Neural cell (in vitro differentiated cells): ENCODE results near the gene B3GALT6. TPM values are rescaled to one million over a fixed set of nuclear protein-coding genes. Genes with fewer than 3 reads are reported as not detected.

Source experiments
- H2AFZ ChIP-seq: fragments of 200-600, 300-800 bp; sonication (generic), shearing (Covaris generic); 2 replicates; pipeline ENCODE4 v1.6.0; 2014; ENCODE audit warnings: low read depth, mild to moderate bottlenecking, antibody characterized with exemption, low read length, moderate library complexity
- H3F3A ChIP-seq: fragments of 200-600 bp; shearing (Covaris generic); 2 replicates; pipeline ENCODE4 v1.6.1; 2016; ENCODE audit warnings: mild to moderate bottlenecking, moderate library complexity, mixed read lengths, antibody characterized with exemption, low read length; ENCODE audit not compliant: insufficient read depth, poor library complexity, severe bottlenecking
- H3K27ac ChIP-seq: fragments of 200-600, 300-800 bp; sonication (generic), shearing (Covaris generic); 2 replicates; pipeline ENCODE4 v1.5.1; 2014; ENCODE audit warnings: mild to moderate bottlenecking, low read length, moderate library complexity
- H3K27me3 ChIP-seq: fragments of 300-800, 200-600 bp; sonication (generic), shearing (Covaris generic); 2 replicates; pipeline ENCODE4 v1.6.0; 2014; ENCODE audit warnings: mild to moderate bottlenecking, low read depth, low read length, moderate library complexity; ENCODE audit not compliant: insufficient read depth
- H3K36me3 ChIP-seq: fragments of 300-800, 200-600 bp; sonication (generic), shearing (Covaris generic); 2 replicates; pipeline ENCODE4 v1.5.1; 2014; ENCODE audit warnings: mild to moderate bottlenecking, antibody characterized with exemption, low read length, moderate library complexity; ENCODE audit not compliant: insufficient read depth
- H3K4me2 ChIP-seq: fragments of 300-800, 200-600 bp; sonication (generic), shearing (Covaris generic); 2 replicates; pipeline ENCODE4 v1.6.0; 2014; ENCODE audit warnings: mild to moderate bottlenecking, low read length
- H3K4me3 ChIP-seq: fragments of 300-800, 200-600 bp; sonication (generic), shearing (Covaris generic); 2 replicates; pipeline ENCODE4 v1.5.1; 2014; ENCODE audit warnings: mild to moderate bottlenecking, low read length, moderate library complexity
- H3K79me2 ChIP-seq: fragments of 200-600 bp; shearing (Covaris generic); replicated peaks from 2 replicates; pipeline ENCODE4 v1.6.0; 2014; ENCODE audit warnings: mild to moderate bottlenecking, low read length, moderate library complexity; ENCODE audit not compliant: insufficient read depth
- H3K9ac ChIP-seq: fragments of 300-800, 200-600 bp; sonication (generic), shearing (Covaris generic); 2 replicates; pipeline ENCODE4 v1.6.1; 2016; ENCODE audit warnings: mild to moderate bottlenecking, low read length, mixed read lengths
- H3K9me2 ChIP-seq: fragments of 200-600 bp; shearing (Covaris generic); 2 replicates; pipeline ENCODE4 v1.6.1; 2016; ENCODE audit warnings: mild to moderate bottlenecking, low read length, mixed read lengths; ENCODE audit not compliant: insufficient read depth
- H3K9me3 ChIP-seq: fragments of 200-600, 300-800 bp; sonication (generic), shearing (Covaris generic); 2 replicates; pipeline ENCODE4 v1.6.1; 2016; ENCODE audit warnings: mild to moderate bottlenecking, mixed run types, low read length, moderate library complexity, mixed read lengths
- H4K20me1 ChIP-seq: fragments of 200-600 bp; shearing (Covaris generic); 2 replicates; pipeline ENCODE4 v1.6.1; 2016; ENCODE audit warnings: mild to moderate bottlenecking, mixed run types; ENCODE audit not compliant: insufficient read depth
- CTCF ChIP-seq: fragments of 450-650 bp; IDR thresholded peaks from 2 replicates; pipeline ENCODE4 v1.5.1; 2014; ENCODE audit warnings: antibody characterized with exemption, mild to moderate bottlenecking, moderate library complexity; ENCODE audit not compliant: poor library complexity, severe bottlenecking
- EP300 ChIP-seq: fragments of 450-650 bp; conservative IDR thresholded peaks from 2 replicates; pipeline ENCODE4 v1.6.1; 2014; ENCODE audit warnings: antibody characterized with exemption, mild to moderate bottlenecking, moderate library complexity; ENCODE audit not compliant: poor library complexity, severe bottlenecking
- EZH2 ChIP-seq: fragments of 200-600, 300-800 bp; shearing (Covaris generic), sonication (generic); IDR thresholded peaks from 2 replicates; pipeline ENCODE4 v1.6.1; 2014; ENCODE audit warnings: antibody characterized with exemption, low read length, borderline replicate concordance, mild to moderate bottlenecking; ENCODE audit not compliant: insufficient read depth, poor library complexity, severe bottlenecking
- MXI1 ChIP-seq: fragments of 450-650 bp; conservative IDR thresholded peaks from 2 replicates; pipeline ENCODE4 v1.6.1; 2014; ENCODE audit warnings: antibody characterized with exemption, mild to moderate bottlenecking; ENCODE audit not compliant: poor library complexity, severe bottlenecking
- POLR2AphosphoS5 ChIP-seq: IDR thresholded peaks from 2 replicates; pipeline ENCODE4 v1.6.1; 2012
- RAD21 ChIP-seq: fragments of 450-650 bp; conservative IDR thresholded peaks from 2 replicates; pipeline ENCODE4 v1.6.1; 2014; ENCODE audit warnings: antibody characterized with exemption, mild to moderate bottlenecking, moderate library complexity
- REST ChIP-seq: IDR thresholded peaks from 2 replicates; pipeline ENCODE4 v1.6.1; 2012; ENCODE audit warnings: borderline replicate concordance
- SMC3 ChIP-seq: fragments of 450-650 bp; conservative IDR thresholded peaks from 2 replicates; pipeline ENCODE4 v1.6.1; 2014; ENCODE audit warnings: antibody characterized with exemption, mild to moderate bottlenecking, moderate library complexity; ENCODE audit not compliant: poor library complexity
- TAF1 ChIP-seq: IDR thresholded peaks from 2 replicates; pipeline ENCODE4 v1.6.1; 2012; ENCODE audit warnings: low read depth
- polyA plus RNA-seq: library from polyadenylated mRNA; depleted of rRNA; stranded (reverse); fragments of >200 nt; gene quantifications from 2 replicates; pipeline ENCODE4 v1.2.3, GENCODE V29; 2014

The B3GALT6 gene
- polyA plus RNA-seq, 1 donor from 2014 or later = 46.5 TPM

- Histone ChIP-seq H3K27ac (no peak within 1 kb of the TSS), H3F3A (no peaks in the 10 kb centered on the region), H3K27me3 (no peaks in the 10 kb centered on the region), H2AFZ (no peak within 1 kb of the TSS), H3K4me2 (no peak within 1 kb of the TSS), H3K36me3 (no peaks in the 10 kb centered on the region), H3K9me3 (no peaks in the 10 kb centered on the region), H3K9ac (no peak within 1 kb of the TSS), H3K79me2 (no peaks in the 10 kb centered on the region), H4K20me1 (no peaks in the 10 kb centered on the region), H3K4me3 (no peak within 1 kb of the TSS), H3K9me2 (no peaks in the 10 kb centered on the region)
- no peak for TF ChIP-seq TAF1
- no peak for TF ChIP-seq CTCF
- no peak for TF ChIP-seq POLR2AphosphoS5
- no peak for TF ChIP-seq EZH2
- TF ChIP-seq REST = no peak
- no peak for TF ChIP-seq SMC3
- no peak for TF ChIP-seq RAD21
- no peak for TF ChIP-seq MXI1
- TF ChIP-seq EP300 = no peak
These were observed 18.4 kb upstream of the B3GALT6 start, which contains the start of gene TNFRSF4 for GRCh38 chr1:1213345-1214265. Gene TNFRSF4, minus strand, starts transcription at chr1:1214153. Its CDS starts 26 bp downstream, at chr1:1214127.

DNA sequence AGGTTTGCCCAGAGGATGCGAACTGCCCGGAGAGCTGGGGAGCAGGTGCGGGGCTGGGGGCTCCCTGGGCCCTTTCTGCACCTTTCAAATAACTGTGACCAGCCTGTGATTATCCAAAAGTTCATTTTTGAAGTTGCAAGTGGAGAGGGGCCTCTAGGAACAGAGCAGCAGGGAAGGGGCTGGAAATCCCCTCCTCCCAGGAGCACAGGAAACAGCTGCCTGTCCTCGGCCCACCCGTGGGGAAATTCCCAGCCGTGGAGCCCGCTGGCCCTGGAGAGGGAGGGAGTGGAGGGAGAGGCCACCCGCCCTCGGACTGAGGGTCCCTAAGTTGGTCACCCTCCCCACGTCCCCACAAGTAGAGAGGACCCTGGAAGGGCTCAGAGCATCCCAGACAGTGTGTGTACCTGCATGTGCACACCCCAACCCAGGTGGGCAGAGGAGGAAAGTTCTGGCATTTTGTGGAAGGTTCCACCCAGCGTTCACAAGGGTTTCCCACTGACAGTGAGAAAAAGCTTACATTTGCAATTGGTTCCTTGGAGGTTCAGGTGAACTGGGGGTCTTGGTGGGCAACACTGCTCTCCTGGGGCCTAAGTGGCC lies 16.9 kb upstream of the B3GALT6 start:
- Histone ChIP-seq H3K4me2 (no peak overlapping the region), H3F3A (no peaks in the 10 kb centered on the region), H3K4me3 (no peak overlapping the region), H3K79me2 (no peaks in the 10 kb centered on the region), H3K27ac (no peak overlapping the region), H3K36me3 (no peaks in the 10 kb centered on the region), H3K9me2 (no peaks in the 10 kb centered on the region), H3K9me3 (no peaks in the 10 kb centered on the region), H4K20me1 (no peaks in the 10 kb centered on the region), H2AFZ (no peak overlapping the region), H3K27me3 (no peaks in the 10 kb centered on the region), H3K9ac (no peak overlapping the region)
- TF ChIP-seq TAF1 = no peak
- no peak for TF ChIP-seq EZH2
- no peak for TF ChIP-seq EP300
- no peak for TF ChIP-seq SMC3
- TF ChIP-seq RAD21 = no peak
- no peak for TF ChIP-seq MXI1
- TF ChIP-seq POLR2AphosphoS5 = no peak
- TF ChIP-seq REST = no peak
- no peak for TF ChIP-seq CTCF
